CD4-positive, alpha-beta T cell treated with Interleukin-6 at 100 ng/mL for 8 hours (primary cell): ENCODE results near the gene ELF2.
"Not testable (repeated sequence)": the region's sequence is repeated elsewhere in the genome, so short reads cannot be mapped to it uniquely, and the experiment has no call there.

Source experiments
- DNase-seq: peaks from one replicate; pipeline ENCODE4 v3.0.0-alpha.2; 2020; ENCODE audit warnings: mixed read lengths, low spot score

The ELF2 gene

GRCh38 chr4:139078926-139079325, 98.1 kb downstream of the ELF2 start:
- DNase-seq, result no peak

DNA sequence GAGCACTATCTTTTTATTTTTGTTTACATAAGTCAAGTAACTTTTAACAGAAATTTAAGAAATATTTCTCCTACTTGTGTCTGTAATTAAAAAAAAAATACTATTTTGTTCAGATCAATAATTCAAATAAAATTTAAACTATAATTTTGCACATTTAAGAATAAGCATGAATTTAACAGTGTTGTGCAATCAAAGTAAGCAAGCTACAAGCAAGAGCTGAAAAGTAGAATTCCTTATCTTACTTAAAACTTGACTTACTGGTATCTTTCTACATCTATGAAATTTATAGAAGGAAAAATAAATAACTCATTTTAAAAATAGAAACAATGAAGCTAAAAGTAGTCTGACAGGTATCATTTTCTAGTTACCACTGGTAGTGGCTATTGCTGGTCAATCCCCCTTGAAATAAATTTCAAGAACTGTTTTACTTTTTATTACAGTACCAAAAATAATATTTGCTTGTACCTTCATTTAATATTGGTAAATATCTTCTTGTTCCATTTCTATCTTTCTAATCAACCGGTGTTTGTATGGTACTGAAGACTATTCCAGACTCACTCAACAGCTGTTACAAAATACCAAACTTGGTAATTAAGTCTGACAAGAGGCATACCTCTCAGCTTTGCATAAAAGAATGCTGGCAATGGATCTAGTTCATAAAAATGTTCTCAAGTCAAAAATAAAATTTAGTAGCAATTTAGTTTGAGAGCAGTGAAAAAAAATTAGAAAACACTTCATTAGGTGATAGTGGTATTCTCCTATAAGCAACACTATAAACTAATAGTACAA, 99.3 kb downstream of the ELF2 start:
- no peak for DNase-seq

DNA sequence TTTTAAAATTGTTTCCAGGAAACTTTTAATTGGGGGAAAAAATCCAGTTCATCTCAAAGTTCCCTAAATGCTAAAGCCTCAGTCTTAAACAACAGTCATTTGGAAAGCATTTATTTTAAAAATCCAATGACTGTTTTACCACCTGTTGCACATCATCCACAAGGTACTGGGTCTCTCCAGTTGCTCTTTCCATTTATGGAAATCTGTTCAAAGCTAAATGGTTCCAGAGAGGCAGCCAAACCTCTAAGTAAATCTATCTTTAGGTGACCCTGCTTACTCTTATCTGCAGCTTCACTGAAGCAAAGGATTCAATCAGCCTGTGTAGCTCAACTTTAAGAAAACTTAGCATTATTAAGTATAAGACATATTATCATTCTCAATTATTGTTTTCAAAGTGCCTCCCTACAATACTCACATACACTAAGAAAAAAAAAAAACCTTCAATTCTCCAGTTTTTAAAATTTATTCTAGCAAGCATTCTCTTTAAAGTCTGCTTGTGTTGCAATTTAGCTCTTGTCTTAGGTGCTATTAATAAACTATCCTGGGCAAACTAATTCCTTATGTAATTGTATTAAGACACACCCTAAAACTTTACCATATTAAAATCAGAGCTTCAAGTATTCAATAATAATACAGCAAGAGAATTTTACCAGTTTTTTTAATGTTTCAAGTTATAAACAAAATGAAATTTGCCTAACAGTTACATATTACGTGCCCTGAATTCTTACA, 100.8 kb downstream of the ELF2 start:
- no peak for DNase-seq

- DNase-seq, result no peak
Measured at GRCh38 chr4:139060591-139060990, 116.4 kb downstream of the ELF2 start.

DNA sequence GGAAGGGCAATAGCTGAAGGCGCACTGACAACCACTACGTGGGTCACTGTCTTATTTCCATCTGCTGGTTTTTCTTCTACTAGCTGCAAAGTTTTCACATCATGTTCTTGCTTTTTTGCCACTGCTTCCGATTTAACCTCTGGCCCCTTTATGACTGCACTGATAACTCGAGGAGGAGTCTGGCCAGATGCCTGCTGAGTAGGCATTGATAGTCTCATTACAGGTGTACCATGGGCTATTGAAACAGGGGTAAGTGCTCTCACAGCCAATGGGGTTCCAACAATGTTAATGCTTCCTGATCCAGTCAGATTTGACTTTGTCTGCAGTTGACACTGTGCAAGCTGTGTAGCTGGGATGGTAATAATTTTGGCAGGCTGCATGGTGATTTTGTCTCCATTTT, 118.0 kb downstream of the ELF2 start:
- not testable (repeated sequence) for DNase-seq

- DNase-seq, result no peak
Measured at GRCh38 chr4:139054791-139055505, 122.1 kb downstream of the ELF2 start.

GRCh38 chr4:139053909-139054308, 123.1 kb downstream of the ELF2 start:
- no peak for DNase-seq

GRCh38 chr4:139050446-139050845, 126.6 kb downstream of the ELF2 start:
- DNase-seq, result no peak

- no peak for DNase-seq
Measured at GRCh38 chr4:139048026-139048425, 129.0 kb downstream of the ELF2 start.

DNA sequence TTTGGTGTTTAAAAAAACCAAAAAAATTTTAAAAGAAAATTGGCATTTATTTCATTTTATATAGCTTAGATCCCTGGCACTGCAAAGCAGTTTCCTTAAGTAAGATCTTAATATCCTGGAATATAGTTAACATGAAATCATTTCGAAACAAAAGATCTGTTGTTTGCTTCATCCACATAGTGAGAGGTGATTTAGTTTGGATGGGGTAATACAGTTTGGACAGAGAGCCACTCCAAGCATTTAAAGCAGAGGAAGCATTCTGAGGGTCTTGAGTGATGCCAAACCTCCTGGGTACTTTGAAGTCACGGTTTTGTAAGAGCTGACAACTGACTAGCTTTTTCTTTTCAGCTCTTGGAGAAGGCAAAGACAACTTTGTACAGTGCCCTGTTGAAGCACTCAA, 132.7 kb downstream of the ELF2 start:
- DNase-seq, result no peak

GRCh38 chr4:139042981-139043460, 134.0 kb downstream of the ELF2 start:
- DNase-seq, result no peak

- DNase-seq, result no peak
Measured at GRCh38 chr4:139038874-139039443, 138.1 kb downstream of the ELF2 start.

- no peak for DNase-seq
Measured at GRCh38 chr4:139036885-139037284, 140.1 kb downstream of the ELF2 start.

DNA sequence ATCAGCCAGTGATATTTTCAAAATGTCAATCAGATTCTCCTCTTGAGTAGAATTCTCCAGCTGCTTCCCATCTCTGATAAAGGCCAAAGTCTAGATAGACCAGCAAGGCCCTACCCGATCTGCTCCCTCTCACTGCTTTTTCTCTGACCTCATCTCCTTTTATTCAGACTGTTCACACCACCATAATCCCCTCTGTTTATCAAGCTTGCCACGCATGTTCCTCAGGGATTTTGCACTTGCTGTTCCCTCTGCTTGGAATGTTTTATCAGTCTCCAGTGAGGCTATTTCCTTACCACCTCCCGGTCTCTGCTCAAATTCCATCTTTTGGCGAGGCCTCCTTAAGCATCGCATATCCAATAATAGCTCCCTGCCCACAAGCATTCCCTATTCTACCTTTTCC, 141.4 kb downstream of the ELF2 start:
- DNase-seq, result no peak

- peak; percentile 78 for DNase-seq
Measured at GRCh38 chr4:139030614-139031235, 146.3 kb downstream of the ELF2 start.

DNA sequence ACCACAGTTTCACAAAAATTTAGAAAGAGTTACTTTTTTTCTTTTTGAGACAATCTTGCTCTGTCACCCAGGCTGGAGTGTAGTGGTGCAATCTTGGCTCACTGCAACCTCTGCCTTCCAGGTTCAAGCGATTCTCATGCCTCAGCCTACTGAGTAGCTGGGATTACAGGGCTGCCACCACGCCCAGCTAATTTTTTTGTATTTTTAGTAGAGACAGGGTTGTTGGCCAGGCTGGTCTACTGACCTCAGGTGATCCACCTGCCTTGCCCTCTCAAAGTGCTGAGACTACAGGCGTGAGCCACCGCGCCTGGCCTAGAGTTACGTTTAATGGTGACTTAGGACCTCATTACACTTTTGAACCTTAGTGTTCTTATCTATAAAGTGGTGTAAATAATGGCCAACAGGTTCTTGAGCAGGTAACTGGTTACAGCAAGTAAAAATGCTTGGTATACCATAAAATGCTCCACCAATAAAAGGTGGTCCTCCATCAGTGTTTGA, 147.1 kb downstream of the ELF2 start:
- not testable (repeated sequence) for DNase-seq

DNA sequence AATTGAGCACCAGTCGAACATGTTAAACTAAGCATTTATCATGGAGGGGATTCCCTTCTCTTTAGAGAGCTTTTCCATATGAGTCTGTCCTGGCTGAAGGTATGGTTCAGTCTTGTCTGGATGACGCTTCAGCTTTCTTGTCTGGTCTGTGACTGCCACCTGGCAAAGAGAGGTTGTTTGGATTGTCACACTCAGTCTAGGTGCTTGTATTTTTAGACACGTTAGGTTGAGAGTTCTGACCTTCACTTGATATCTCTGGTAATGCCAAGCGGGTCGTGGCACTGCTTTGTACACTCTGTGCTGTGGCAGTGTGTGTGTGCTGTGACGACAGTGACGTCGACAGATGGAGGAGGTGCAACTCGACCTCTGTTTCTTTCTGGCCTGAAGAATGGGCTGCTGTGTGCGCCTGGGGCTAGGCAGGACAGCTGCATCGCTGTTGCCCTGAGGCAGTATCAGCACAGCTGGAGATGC, 148.8 kb downstream of the ELF2 start:
- DNase-seq, result no peak

DNA sequence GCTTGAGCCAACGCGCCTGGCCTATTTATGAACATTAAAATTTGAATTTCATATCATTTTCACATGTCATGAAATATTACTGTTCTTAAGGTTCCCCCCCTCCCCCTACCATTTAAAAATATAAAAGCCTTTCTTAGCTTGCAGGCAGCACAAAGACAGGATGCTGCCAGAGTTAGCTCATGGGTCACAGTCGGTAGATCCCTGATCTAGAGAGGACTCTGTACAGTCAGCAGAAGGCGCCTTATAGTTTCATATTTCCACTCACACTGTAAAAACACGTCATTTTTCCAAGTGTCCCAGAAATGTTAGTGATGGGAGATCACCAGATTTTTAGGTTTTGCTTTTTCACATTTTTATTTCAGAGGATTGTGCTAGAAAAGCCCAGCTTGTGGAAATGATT, 149.2 kb downstream of the ELF2 start:
- DNase-seq, result no peak

DNA sequence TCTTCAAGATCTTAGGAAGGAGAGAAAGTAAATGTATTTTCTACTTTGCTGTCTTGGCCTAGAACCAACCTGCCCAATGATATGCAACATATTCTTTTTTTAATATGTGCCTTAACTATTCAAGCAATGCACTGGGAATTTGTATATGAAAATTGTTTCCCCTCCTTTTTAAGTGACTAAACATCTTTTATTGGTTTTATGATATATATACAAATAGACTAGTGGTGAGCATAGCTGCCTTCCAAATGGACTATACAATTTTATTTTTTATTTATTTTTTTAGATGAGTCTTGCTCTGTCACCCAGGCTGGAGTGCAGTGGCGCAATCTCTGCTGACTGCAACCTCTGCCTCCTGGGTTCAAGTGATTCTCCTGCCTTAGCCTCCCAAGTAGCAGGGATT, 151.2 kb downstream of the ELF2 start:
- no peak for DNase-seq

- no peak for DNase-seq
Measured at GRCh38 chr4:139024686-139025085, 152.3 kb downstream of the ELF2 start.

- DNase-seq, result no peak
Measured at GRCh38 chr4:139022835-139023234, 154.2 kb downstream of the ELF2 start.

DNA sequence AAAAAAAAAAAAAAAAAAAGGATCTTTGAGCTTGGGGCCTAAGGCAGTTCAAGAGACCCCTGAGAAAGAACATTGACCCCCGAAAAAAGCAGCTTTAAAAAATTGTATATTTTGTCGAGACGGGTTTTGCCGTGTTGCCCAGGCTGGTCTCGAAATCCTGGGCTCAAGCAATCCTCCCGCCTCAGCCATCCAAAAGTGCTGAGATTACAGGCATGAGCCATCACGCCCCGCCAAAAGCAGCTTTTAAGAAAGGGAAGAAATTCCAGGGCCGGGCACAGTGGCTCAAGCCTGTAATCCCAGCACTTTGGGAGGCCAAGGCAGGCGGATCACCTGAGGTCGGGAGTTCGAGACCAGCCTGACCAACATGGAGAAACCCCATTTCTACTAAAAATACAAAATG, 155.9 kb downstream of the ELF2 start:
- DNase-seq, result not testable (repeated sequence)
